ENCODE results near the gene IFT52.
A peak's percentile ranks its signal among the peaks of the same experiment; 100 is the strongest.

Gene IFT52, protein sequence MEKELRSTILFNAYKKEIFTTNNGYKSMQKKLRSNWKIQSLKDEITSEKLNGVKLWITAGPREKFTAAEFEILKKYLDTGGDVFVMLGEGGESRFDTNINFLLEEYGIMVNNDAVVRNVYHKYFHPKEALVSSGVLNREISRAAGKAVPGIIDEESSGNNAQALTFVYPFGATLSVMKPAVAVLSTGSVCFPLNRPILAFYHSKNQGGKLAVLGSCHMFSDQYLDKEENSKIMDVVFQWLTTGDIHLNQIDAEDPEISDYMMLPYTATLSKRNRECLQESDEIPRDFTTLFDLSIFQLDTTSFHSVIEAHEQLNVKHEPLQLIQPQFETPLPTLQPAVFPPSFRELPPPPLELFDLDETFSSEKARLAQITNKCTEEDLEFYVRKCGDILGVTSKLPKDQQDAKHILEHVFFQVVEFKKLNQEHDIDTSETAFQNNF

DNA sequence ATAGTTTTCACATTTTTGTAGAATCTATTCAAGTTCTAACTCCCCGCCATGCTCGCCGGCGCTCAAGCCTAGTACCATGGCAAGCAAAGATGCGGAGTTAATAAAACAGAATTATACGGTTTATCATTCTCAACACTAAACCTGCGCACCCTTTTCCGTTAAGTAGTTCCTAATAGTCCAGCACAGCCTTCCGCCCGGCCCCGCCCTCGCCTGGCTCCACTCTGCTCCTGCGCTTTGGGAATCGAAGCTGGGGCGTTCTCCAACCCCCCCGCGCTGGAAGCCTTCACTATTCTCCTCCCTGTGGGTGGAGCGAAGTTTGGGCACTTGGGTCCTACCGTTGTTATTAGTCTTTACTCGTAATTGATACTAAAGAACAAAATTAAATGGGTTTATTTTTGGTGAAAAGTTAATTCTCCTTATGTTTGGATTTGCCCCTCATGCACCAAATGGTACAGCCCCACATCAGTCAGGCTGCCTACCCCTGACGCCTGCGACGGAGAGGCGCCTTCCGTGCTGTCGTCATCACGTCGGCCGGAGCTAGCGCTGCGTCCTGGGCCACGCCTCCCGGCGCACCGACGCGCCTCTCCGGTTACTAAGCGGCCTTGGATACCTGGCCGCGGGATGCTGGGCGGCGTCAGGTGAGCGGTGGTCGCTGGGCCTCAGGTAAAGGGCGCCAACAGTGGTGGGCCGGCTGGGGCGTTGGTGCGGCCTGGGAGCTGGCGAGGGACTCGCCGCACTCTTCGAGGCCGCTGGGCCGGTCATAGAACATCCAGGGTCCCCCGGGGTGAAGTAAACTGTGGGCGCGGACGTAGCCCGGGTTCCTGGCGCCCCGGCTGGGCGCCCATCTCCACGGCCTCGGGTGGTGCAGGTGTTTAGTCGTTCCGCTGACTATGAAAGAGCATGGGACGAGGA is at the start of gene IFT52:
TSS of gene IFT52 (plus strand) at position 546 of the 912 bp plus-strand sequence. CDS start 3,762 bp downstream, outside the sequence.
- DNase-seq, result peak; percentile 96

DNA sequence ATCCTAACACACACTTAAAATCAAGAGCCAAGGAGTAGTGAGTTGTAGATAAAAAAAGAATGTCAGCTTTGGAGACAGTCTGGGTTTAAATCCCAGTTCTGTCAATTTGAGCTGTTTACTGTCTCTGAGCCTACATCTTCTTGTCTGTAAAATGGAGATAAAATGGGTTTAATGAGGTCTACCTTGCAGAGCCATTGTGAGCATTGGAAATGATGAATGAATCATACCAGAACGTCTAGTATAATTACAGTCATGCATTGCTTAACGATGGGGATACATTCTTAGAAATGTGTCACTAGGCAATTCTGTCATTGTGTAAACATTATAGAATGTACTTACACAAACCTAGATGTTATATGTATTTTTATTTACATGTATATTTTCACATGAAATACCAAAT is 49.5 kb upstream of the IFT52 start:
- no peak for DNase-seq

DNA sequence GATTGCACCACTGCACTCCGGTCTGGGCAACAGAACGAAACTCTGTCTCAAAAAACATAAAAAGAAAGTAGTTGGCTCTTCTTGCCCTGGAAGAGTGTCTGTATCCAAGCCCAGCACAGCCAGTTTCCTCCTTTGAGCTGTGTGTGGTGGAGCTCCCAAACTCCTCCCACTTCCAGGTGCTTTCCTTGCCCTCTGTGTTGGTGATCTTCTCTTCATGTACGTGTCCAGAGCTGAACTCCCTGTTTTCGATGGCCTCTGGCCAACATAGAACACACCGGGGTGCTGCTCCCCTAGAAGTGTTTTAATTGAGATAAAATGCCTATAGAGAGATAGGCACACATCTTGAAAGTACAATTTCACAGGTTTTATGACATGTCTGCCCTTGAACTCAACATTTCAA is 48.6 kb upstream of the IFT52 start:
- no peak for DNase-seq

DNA sequence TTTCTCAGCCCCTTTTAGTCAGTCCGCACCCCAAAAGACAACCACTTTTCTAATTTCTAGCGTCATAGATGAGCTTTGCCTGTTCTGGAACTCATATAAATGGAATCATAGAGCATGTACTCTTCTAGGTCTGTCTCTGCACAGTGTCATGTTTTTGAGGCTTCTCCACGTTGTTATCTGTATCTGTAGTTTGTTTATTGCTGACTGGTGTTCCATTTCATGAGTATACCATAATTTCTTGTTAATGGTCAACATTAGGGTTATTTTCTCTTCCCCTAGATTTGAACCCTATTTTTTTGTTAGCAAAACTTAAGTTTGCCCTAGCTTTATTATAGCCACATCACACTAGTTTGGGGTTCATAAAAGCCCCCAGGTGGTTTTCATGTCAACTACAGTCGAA is 48.1 kb upstream of the IFT52 start:
- DNase-seq, result no peak

DNA sequence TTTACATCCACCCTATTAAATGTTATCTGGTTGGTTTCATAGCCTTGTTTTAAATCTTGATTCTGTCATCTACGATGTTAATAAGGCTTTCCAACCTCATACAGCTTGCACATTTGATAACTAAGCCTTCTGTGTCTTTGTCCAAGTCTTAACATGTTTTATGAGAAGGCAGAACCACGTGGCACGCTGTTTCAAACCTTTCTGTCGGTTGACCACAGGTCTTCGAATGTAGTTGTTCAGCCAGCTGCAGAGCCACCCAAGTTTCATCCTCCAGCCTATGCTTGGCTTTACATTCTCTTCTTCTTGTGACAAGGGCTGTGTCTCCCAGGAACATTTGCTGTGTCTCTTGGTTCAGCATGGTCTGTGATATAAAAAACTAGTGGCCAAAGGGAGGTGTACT is 47.6 kb upstream of the IFT52 start:
- no peak for DNase-seq

DNA sequence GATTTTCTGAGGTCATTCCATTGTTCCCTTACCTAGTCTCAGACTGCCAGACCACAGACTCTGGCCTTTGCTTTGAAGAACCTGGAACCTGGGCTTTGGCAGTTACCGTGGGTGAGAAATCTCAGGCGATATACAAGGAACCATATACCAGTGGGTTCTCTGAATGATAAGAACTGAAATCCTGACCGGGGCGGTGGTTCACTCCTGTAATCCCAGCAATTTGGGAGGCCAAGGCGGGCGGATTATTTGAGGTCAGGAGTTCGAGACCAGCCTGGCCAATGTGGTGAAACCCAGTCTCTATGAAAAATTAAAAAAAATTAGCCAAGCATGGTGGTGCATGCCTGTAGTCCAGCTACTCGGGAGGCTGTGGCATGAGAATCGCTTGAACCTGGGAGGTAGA is 46.2 kb upstream of the IFT52 start:
- DNase-seq, result no peak

DNA sequence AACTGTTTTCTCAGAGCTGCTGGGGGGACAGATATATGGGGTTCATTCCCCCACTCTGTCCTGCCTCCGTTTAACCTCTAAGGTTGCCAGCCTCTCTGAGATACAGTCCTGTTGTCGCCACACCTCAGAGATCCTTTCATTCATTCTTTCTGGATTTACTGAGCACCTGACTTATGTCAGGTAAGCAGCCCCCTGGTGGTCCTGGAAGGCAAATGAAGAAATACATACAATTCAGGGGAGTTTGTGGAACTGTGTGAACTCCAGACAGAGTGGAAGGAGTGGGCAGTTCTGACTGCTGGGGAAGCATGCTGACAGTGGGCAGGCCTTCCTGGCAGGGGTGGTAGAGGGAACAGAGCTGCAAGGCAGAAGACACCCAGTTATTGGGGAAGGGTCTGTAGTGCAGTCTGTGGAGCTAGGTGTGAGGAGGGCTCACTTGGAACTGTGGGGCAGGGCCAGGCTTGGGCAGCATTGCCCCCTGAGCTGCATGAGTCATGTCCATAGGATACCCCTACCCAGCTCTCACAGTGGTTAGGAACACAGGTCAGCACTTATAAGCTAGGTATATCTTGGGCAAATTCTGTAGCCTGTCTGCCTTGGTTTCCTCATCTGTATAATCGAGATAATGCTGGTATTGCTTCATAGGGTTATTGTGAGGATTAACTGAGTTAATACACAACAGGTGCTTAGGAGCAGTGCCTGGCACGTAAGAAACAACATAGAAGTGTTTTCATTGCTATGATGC is 44.7 kb upstream of the IFT52 start:
- DNase-seq, result no peak

DNA sequence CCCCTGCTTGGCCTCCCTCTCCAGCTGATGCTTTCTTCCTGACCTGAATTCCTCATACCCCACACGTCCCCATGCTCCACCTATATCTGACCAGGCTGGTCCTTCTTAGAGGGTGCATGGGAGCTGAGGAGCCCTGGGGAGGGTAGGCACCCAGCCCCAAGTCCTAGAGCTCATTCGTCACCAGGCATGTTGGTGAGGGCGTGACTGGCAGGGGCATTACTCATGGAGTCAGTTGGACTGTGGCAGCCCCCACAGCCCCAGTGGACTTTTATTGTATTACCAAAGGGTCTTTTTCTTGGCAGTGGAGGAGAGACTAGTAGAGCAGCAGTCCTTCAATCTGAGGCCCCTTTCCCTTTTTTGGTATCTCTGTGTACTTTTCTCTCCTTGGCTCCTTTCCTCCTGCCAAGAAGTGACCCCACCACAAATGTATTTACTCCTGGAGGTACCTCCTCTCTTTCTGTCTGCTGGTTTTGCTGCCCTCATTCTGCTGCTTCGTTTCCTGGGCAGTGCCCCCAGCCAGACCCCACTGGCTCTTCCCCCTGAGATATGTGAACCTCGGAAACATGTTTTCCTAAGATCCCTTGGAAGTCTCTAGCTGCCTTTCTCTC is 42.4 kb upstream of the IFT52 start:
- DNase-seq, result no peak

DNA sequence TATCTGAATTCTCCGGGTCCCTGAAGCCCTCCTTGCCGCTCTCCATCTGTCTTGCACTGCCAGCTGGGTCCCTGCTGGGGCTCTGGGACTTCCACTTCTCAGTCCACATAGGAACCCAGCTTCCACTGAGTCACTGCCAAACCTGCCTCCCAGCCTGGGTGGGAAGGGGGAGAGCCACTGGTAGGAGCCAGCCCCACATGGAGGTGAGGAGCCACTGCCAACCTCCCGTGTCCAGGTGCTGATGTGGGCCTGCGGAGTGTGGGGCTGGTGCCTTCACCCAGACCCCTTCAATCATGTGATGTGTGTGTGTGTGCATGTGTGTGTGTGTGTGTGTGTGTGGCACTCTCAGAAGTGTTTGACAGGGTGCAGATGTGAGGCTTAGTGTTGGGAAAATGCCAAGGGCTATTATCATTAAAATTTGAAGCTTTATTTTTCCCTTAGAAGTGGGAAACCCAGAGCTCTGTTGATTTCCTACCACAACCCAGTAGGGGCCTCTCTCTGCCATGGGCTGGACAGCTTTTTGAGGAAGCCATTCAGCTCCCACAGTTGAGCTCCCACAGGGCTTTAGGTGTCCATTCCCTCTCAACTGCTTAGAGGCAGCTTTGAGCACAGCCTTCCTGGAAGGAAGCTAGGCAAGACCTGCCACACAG is 41.2 kb upstream of the IFT52 start:
- DNase-seq, result no peak

DNA sequence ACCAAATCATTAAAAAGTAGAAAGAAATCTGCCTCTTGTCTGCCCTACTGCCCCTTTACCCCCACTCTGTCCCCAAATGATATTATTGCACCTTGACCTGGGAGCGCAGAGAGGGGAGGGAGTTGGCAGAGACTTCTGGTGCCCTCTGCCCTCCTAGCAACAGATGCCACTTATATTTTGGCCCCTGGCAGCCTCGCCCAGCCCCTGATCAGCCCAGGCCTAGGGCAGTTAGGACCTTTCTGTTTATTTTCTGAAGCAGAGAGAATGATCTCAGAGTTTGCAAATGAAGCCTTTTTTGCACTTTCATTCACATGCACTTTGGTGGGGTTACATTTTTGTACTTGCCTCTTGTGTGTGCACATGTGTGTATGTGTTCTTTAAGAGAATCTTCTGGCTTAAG is 40.3 kb upstream of the IFT52 start:
- no peak for DNase-seq

DNA sequence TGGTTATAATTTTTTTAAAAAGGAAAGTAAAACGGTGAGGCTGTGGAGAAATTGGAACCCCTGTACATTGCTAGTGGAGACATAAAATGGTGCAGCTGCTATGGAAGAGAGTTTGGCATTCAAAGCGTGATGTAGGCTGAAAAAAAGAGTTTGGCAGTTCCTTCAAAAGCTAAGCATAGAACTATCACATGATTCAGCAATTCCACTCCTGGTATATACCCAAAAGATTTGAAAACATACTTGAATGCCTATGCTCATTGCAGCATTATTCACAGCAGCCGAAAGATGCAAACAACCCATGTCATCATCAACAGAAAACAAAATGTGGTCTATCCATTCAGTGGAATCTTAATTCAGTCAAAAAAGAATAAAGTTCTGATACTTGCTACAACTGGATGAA is 36.4 kb upstream of the IFT52 start:
- DNase-seq, result no peak

DNA sequence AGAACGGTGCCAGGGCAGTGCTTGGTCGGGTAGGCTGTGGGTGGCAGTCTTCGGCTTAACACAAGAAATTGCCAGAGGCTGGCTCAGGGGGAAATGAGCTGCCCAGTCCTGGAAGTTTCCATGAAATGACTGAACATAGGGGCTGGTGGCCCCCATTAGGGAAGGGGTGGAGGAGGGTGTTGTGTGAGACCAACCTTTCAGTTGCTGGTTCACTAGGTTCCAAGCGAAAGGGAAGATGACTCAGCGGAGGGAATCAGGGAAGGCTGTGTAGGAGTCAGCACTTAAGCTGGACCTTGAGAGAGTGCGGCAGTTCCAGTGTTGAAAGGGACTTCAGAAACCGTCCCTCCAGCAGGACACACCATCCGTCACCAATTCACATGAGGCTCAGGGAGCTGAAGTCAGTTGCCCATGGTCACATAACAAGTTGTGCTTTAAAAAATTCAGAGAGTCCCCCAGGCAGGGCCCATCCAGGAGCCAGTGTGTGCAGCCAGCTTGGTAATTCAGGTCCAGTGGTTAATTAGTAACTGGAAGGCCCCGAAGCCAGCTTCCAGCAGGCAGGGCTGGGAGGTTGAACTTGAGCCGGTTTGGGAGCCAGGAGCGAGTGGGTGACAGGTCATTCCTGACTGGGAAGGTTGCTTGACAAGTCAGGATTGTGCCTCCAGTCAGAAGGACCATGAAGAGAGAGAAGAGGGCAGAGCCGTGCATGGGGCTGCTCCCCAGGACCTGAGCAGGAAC is 32.2 kb upstream of the IFT52 start, which contains the start of gene SGK2:
TSS of gene SGK2 (plus strand) at position 616 of the 735 bp plus-strand sequence. CDS start 7,469 bp downstream, outside the sequence.
- DNase-seq, result no peak

DNA sequence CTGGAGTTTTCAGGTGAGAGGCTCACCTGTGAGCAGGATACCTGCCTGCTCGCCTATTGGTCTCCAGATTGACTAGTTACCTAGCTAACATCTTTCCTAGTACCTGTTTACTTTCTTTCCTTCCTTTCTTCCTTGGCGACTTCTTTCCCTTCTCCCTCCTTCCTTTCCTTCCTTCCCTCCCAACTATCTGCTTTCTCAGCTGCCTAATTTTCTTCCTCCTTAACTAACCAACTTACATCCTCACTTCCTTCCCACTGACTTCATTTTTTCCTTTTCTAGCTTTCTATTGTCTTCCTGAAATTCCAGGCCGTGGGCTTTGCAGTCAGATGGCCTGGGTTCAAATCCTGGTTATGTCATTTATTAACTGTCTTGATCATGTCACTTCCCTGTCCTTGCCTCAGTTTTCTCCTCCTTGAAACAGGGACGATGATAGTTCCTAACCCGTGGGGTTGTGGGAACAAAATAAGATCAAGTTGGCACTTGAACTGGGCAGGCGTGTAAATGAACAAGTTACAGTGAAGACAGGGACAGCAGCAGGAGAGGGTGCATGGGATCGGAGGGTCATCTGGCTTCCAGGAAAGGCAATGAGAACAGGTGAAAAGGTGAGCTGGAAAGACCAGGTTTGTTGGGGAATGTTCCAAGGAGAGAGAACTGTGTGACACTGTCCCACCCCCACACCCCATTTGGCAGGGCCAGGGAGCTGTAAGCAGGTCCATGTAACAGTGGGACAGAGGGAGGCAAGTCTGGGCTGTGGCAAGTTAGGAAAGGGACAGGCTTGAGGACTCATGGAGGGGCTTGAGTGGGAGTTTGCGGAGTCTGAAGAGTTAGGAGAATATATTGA is 31.4 kb upstream of the IFT52 start:
- no peak for DNase-seq

DNA sequence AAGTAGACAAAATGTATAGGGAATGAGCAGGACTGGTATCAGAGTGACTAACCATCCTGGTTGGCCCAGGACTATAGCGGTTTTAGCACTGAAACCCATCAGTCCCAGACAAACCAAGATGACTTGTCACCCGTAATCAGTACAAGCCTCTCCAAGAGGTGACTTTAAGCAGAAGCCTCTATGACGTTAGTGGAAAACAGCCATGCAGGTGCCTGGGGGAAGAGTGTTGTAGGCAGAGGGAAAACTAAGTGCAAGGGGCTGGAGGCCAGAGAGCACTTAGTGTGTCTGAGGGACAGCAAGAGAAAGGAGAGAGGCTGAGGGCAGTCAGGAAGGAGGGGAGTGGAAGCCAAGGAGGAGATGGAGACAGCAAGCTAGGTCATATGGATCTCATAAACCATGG is 29.8 kb upstream of the IFT52 start:
- no peak for DNase-seq

DNA sequence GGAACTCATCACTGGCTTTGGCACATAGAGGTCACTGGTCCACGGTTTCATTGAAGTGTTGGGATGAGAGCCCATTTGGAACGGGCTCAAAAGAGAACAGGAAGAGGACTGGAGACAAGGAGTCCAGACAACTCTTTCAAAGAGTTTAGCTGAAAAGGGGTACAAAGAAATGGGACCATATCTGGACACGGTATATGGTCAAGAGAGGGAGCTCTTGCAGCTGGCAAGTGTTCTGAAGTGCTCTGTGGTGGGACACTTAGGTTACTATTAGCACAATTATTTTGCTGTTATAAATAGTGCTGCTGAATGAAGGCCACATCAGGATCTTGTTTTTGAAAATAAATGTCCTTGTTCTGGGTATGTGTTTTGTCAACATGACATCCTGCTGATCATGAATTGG is 27.3 kb upstream of the IFT52 start:
- DNase-seq, result peak; percentile 62

DNA sequence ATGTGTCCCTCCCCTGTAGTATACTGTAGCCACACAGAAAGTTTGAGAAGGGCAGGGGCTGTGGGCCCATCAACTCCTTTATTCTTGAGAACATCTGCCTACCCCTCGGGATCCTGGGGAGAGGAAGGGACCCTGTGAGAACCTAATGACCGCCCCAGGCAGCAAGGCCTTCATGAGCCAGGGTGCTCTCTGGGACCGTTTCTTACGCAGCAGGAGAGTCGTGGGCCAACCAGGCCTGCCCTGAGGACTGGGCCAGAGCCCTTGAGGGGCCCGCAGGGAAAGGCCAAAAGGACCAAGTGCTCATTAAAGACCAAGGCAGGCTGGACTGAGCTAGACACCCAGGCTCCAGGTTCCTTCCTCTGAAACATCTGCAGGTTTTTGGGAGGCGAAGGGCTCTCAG is 26.7 kb upstream of the IFT52 start:
- DNase-seq, result no peak

DNA sequence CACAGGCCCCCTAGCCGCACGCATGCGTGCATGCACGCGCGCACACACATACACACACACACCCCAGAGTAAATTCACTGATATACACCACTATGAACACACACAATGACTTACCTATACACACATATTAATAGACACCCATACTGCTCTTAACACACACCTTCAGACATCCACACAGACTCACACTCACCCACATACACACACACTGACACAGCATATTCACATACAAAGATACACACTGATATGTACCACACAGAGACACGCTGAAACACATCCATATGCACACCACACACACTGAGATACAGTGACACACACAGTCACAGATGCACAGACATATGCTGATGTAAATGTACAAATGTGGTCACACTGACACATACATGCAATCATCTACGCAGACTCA is 26.3 kb upstream of the IFT52 start:
- no peak for DNase-seq

DNA sequence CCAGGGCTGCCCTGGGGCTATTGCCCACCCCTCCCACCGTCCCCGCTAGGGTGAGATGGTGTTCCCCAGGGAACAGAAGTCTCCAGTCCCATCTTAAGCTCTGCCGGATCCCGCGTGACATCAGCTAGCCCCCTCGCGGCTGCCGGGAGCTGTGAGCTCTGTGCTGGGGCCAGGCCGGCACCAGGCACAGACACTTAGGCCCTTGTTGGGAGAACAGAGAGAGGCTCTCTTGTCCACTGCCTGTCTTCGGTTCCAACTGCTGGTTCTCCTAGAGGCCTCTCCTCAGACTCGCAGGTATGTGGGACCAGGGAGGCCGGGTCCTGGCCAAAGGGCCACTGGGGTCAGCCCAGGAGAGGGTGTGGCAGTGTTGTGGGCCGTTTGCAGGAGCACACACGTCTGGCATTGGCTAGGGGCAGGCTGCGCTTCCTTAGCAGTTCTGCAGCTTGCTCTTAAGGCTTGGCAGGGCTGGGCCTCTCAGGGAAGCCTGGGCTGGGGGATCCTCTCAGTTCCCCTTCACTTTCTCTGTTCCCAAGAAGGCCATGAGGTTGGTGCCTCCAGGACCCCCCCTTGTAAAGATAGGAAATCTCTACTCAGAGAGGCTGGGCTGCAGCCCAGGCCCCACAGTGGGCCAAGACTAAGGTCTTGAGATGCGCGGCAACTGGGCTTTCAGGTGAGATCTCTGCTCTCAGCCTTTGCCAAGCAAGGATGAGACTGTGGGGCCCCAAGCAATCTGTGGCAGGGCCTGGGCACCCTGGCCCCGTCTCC is 25.6 kb upstream of the IFT52 start:
- no peak for DNase-seq

DNA sequence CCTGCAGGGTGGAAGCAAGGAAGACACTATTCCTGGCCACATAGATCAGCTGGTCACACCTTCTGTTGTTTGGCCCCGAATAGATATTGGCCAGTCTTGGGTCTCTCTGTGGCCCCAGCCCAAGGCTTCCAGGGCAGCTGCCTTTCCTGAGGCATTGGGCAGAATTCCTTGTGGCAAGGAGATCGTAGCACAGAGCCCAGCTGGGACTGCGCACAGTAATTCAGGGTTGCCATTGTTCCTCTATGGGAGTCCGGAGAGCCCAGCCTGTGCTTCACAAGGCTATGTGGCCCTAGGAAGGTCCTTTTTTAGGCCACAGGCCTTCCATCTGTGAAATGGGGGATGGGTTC is 25.0 kb upstream of the IFT52 start:
- DNase-seq, result no peak

DNA sequence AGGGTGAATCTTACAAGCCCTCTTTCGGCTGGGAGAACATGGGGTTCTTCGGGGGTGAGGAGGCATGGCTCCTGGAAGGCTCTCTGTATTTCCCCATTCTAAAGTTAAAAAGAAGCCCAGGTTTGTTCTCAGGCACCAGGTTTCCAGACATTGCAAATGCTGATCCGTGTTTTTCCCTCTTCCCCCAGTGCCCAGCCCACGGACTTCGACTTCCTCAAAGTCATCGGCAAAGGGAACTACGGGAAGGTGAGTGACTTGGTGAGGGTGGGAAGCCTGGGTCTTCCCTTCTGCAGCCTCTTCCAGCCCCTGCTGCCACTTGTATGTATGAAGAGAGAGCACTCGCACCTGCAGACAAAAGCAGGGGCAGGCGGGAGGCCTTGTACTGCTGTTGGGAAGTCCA is 23.3 kb upstream of the IFT52 start:
- DNase-seq, result no peak

Data from hematopoietic multipotent progenitor cell treated with erythropoietin and hydrocortisone succinate and interleukin-3 and kit ligand, for 6 days (in vitro differentiated cells).